ENCODE data around the gene PSME3.

DNA sequence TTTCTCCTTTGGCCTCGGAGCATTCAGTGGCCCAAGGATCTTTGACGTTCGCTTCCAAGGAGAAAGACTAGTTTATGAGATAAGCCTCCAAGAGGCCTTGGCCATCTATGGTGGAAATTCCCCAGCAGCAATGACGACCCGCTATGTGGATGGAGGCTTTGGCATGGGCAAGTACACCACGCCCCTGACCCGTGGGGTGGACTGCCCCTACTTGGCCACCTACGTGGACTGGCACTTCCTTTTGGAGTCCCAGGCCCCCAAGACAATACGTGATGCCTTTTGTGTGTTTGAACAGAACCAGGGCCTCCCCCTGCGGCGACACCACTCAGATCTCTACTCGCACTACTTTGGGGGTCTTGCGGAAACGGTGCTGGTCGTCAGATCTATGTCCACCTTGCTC is 19.2 kb downstream of the PSME3 start:
- TF ChIP-seq, protein P1, sequence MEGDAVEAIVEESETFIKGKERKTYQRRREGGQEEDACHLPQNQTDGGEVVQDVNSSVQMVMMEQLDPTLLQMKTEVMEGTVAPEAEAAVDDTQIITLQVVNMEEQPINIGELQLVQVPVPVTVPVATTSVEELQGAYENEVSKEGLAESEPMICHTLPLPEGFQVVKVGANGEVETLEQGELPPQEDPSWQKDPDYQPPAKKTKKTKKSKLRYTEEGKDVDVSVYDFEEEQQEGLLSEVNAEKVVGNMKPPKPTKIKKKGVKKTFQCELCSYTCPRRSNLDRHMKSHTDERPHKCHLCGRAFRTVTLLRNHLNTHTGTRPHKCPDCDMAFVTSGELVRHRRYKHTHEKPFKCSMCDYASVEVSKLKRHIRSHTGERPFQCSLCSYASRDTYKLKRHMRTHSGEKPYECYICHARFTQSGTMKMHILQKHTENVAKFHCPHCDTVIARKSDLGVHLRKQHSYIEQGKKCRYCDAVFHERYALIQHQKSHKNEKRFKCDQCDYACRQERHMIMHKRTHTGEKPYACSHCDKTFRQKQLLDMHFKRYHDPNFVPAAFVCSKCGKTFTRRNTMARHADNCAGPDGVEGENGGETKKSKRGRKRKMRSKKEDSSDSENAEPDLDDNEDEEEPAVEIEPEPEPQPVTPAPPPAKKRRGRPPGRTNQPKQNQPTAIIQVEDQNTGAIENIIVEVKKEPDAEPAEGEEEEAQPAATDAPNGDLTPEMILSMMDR (IDR thresholded peaks at IDR 0.05; ENCODE audit: poor library complexity), result no peak
- TF ChIP-seq EZH2phosphoT487 (IDR thresholded peaks at IDR 0.05; ENCODE audit: low read depth, severe bottlenecking, unreplicated experiment) (no peak), EZH2 (IDR thresholded peaks at IDR 0.05; ENCODE audit: borderline replicate concordance) (no peak)
